Subcutaneous abdominal adipose tissue (tissue), 5 donors: Measurements from ENCODE around the gene STARD7.

Experiments used
- H3K27ac ChIP-seq: one replicate; pipeline ENCODE4 v1.7.0; 2013; ENCODE audit warnings: low read depth, mild to moderate bottlenecking, inconsistent platforms, low read length, moderate library complexity
- H3K27me3 ChIP-seq, 5 donors: one replicate each; pipeline ENCODE4 v1.7.0; 2013; ENCODE audit warnings: low read length in 5 of 5, inconsistent platforms in 1 of 5; ENCODE audit not compliant: control insufficient read depth in 5 of 5, insufficient read depth in 4 of 5
- H3K36me3 ChIP-seq, 5 donors: one replicate each; pipeline ENCODE4 v1.7.0; 2013; ENCODE audit warnings: low read length in 5 of 5; ENCODE audit not compliant: control insufficient read depth in 5 of 5, insufficient read depth in 5 of 5
- H3K4me1 ChIP-seq, 5 donors: one replicate each; pipeline ENCODE4 v1.7.0; 2013; ENCODE audit warnings: low read length in 5 of 5, mild to moderate bottlenecking in 3 of 5, moderate library complexity in 1 of 5; ENCODE audit not compliant: control insufficient read depth in 5 of 5, insufficient read depth in 5 of 5
- H3K4me3 ChIP-seq, 5 donors: one replicate each; pipeline ENCODE4 v1.7.0; 2013; ENCODE audit warnings: low read length in 5 of 5, low read depth in 1 of 5
- H3K9ac ChIP-seq, 5 donors: one replicate each; pipeline ENCODE4 v1.7.0; 2013; ENCODE audit warnings: low read length in 5 of 5, mild to moderate bottlenecking in 4 of 5, moderate library complexity in 3 of 5
- H3K9me3 ChIP-seq, 5 donors: one replicate each; pipeline ENCODE4 v1.7.0; 2013; ENCODE audit warnings: low read length in 5 of 5; ENCODE audit not compliant: control insufficient read depth in 5 of 5
- donor health status: healthy.
- donor health status: healthy.
- donor health status: healthy.
- donor health status: healthy.
- donor health status: healthy.

STARD7 gene

DNA sequence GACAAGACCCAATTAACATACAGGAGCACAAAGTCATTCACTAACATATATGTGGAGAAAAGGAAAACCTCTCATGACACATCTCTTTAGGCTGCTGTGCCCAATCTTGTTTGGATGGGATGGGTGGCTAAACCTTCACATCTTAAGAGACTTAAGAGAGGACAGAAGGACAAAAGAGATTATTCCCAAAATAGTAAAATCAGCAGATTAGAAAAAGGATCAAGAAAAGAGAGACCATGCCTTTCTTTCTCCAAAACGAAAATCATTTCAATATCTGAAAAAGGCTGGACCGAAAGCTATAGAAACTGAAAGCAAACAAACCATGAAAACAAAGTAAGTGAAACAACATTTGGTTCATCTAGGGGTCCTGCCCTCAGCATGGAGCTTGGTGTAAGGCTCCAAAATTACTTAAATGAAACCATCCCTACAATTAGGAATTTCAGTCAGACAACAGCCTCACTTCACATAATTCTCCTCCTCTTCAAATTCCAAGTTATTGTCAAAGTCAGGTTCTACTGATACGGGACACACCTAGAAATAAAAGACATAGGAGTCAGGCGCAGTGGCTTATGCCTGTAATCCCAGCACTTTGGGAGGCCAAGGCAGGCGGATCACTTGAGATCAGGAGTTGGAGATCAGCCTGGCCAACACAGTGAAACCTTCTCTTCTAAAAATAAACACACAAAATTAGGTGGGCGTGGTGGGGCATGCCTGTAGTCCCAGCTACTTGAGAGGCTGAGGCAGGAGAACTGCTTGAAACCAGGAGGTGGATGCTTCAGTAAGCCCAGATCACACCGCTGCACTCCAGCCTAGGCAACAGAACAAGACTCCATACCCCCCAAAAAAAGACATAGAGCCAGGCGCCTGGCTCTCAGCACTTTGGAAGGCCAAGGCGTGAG lies 5.2 kb downstream of the STARD7 start:
- Histone ChIP-seq H3K27ac (peak overlapping the region; percentile 68), H3K9ac (peak overlapping the region in 2 of 5 donors; percentile 0 to 33), H3K27me3 (no peaks in the 10 kb centered on the region), H3K4me1 (peaks cover 2 to 82% (median 66%) of the 10 kb centered on the region in 5 donors), H3K9me3 (no peaks in the 10 kb centered on the region), H3K36me3 (no peaks in the 10 kb centered on the region), H3K4me3 (peak overlapping the region in 1 of 5 donors; percentile 0)

DNA sequence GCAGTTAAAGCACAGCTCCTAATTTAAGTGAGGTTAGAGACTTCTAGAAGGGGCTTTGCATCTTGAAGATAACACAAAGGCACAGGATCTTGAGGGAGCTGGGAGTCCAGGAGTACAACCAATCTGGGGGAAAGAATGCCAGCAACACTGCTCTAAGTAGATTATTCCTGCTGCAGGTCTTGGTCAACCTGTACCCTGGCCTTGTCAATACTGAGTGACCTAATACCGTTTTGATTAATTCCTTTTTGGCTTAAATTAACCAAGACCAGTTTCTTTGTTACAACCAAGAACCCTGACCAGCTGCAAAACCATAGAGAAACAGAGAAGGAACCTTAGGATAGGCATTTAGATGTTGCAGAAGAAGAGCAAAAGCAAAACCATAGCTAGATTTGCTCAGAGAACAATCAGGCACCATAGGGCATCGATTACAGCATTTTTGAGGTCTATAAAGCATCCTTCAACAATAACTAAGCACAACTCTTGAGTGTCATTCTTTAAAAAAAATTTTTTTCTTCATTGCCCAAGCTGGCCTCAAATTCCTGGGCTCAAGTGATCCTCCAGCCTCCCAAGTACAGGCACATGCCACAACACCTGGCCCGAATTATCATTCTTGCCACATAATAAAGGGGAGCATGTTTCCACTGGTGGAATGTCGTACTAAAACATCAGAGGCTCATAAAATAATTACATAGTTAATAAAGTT lies 6.3 kb downstream of the STARD7 start:
- Histone ChIP-seq H3K9me3 (no peaks in the 10 kb centered on the region), H3K9ac (no peak overlapping the region), H3K4me3 (no peak overlapping the region), H3K36me3 (no peaks in the 10 kb centered on the region), H3K27me3 (no peaks in the 10 kb centered on the region), H3K4me1 (peaks cover 1 to 75% (median 59%) of the 10 kb centered on the region in 5 donors), H3K27ac (peak overlapping the region; percentile 68)

DNA sequence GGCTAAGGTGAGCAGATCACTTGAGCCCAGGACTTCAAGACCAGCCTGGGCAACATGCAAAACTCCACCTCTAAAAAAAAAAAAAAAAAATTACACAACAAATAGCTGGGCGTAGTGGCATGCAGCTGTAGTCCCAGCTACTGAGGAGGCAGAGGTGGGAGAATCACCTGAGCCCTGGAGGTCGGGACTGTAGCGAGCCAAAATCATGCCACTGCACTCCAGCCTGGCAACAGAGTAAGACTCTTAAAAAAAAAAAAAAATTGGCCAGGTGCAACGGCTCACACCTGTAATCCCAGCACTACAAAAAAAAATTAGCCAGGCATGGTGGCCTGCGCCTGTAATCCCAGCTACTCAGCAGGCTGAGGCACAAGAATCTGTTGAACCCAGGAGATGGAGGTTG lies 7.3 kb downstream of the STARD7 start:
- Histone ChIP-seq H3K27me3 (no peaks in the 10 kb centered on the region), H3K9me3 (no peaks in the 10 kb centered on the region), H3K4me3 (no peak overlapping the region), H3K9ac (no peak overlapping the region), H3K36me3 (no peaks in the 10 kb centered on the region), H3K27ac (no peak overlapping the region), H3K4me1 (peaks cover 0 to 66% (median 53%) of the 10 kb centered on the region in 5 donors)

DNA sequence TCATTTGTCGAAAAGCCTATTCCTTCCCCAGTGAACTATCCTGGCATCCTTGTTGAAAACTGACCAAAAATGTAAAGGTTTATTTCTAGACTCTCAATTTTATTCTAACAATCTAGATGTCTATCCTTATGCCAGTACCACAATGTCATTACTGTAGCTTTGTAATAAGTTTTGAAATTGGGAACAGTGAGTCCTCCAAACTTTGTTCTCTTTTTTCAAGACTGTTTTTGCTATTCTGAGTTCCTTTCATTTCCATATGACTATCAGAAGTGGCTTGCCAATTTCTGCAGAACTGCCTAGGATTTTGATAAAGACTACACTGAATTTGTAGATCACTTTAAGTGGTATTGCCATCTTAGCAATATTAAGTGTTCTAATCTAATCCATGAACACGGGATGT lies 9.7 kb downstream of the STARD7 start:
- no peak overlapping the region for H3K27ac ChIP-seq
- H3K4me1 ChIP-seq = peaks cover 0 to 42% (median 29%) of the 10 kb centered on the region in 5 donors

DNA sequence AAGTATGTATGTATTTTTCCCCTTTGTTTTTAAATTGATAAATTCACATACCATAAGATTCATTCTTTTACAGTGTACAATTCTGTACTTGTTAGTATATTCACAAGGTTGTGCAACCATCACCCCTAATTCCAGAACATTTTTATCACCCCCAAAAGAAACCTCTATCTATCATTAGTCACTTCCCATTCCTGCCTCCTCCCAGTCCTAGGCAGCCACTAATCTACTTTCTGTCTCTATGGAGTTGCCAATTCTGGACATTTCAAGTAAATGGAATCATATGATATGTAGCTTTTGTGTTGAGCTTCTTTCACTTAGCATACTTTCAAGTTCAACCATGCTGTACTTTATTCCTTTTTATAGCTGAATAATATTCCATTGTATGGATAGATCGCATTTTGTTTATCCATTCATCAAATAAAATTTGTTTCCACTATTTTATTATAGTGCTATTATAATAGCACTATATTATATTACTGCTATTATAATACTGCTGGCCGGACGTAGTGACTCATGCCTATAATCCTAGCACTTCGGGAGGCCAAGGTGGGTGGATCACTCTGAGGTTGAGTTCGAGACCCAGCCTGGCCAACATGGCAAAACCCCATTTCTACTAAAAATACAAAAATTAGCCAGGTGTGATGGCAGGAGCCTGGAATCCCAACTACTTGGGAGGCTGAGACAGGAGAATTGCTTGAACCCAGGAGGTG lies 10.9 kb downstream of the STARD7 start:
- peaks cover 17 to 28% (median 24%) of the 10 kb centered on the region in 5 donors for H3K36me3 ChIP-seq
- H3K9me3 ChIP-seq = no peaks in the 10 kb centered on the region
- no peak overlapping the region for H3K9ac ChIP-seq
- H3K27ac ChIP-seq = no peak overlapping the region
- no peak overlapping the region for H3K4me3 ChIP-seq
- no peaks in the 10 kb centered on the region for H3K27me3 ChIP-seq
- peaks cover 0 to 30% (median 17%) of the 10 kb centered on the region in 5 donors for H3K4me1 ChIP-seq

More for the DNA sequence above, 9.7 kb downstream of the STARD7 start:
- Histone ChIP-seq H3K4me3 (no peak overlapping the region), H3K36me3 (peaks cover 9 to 15% (median 14%) of the 10 kb centered on the region in 5 donors), H3K9ac (no peak overlapping the region), H3K27me3 (no peaks in the 10 kb centered on the region), H3K9me3 (no peaks in the 10 kb centered on the region)

DNA sequence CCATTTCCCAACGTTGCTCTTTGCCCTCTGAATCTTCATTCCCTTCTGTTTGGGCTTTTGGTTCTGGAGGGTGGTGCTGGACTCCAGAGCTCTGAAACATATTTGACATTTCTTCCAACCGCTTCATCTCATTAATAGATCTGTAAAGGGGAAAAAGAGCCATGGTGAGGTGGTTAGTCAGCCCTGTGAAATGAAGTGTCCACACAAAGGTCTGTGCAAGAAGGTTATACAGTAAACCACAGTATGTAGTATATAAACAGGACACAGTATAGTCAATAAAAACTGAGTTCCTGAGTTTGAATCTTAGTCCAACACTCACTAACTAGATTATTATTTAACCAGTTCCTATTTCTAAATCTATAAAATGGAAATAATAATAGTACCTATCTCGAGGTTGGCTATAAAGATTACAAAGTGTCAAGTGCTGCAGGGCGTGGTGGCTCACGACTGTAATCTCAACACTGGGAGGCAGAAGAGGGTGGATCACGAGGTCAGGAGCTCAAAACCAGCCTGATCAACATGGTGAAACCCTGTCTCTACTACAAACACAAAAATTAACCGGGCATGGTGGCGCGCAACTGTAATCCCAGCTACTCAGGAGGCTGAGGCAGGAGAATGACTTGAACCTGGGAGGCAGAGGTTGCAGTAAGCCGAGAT lies 13.1 kb downstream of the STARD7 start:
- Histone ChIP-seq H3K4me3 (no peak overlapping the region), H3K4me1 (peaks cover 0 to 13% (median 8%) of the 10 kb centered on the region in 5 donors), H3K27me3 (no peaks in the 10 kb centered on the region), H3K36me3 (peaks cover 27 to 49% (median 44%) of the 10 kb centered on the region in 5 donors), H3K9me3 (no peaks in the 10 kb centered on the region), H3K27ac (no peak overlapping the region), H3K9ac (no peak overlapping the region)

DNA sequence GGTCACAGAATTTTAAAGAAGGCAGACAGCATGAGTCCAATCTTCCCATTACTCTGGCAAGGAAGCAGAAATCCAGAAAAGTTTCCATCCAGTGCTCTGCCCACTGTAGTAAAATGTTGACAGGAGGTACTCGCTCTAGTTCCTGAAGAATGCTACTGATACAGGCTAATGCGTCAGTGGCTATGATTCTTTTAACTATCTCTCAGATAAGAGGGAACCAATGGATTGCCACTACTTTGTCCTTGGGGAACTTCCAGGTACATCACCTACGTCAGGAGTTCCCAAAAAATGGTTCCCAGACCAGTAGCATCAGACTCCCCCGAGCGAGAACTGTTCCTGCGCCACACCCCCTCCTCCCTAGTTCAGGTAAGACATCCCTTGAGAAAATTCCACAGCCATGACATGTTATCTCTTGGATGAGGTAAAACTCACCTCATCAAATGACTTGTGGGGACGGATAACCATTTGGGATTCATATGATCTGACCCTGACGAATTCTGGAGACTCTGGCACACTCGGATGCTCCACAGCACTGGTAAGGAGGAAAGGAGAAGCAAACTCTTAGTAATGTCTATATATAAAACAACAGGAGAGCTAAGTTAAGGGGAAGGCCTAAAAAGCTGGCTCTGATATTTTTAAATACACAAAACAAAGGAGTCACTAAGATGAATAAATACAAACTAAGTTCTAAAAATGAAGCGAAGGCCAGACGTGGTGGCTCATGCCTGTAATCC lies 16.5 kb downstream of the STARD7 start:
- peaks cover 30 to 69% (median 59%) of the 10 kb centered on the region in 5 donors for H3K36me3 ChIP-seq
- no peak overlapping the region for H3K27ac ChIP-seq
- no peak overlapping the region for H3K4me3 ChIP-seq
- no peaks in the 10 kb centered on the region for H3K9me3 ChIP-seq
- H3K4me1 ChIP-seq = peaks cover 0 to 3% (median 0%) of the 10 kb centered on the region in 5 donors
- H3K27me3 ChIP-seq = no peaks in the 10 kb centered on the region
- no peak overlapping the region for H3K9ac ChIP-seq

DNA sequence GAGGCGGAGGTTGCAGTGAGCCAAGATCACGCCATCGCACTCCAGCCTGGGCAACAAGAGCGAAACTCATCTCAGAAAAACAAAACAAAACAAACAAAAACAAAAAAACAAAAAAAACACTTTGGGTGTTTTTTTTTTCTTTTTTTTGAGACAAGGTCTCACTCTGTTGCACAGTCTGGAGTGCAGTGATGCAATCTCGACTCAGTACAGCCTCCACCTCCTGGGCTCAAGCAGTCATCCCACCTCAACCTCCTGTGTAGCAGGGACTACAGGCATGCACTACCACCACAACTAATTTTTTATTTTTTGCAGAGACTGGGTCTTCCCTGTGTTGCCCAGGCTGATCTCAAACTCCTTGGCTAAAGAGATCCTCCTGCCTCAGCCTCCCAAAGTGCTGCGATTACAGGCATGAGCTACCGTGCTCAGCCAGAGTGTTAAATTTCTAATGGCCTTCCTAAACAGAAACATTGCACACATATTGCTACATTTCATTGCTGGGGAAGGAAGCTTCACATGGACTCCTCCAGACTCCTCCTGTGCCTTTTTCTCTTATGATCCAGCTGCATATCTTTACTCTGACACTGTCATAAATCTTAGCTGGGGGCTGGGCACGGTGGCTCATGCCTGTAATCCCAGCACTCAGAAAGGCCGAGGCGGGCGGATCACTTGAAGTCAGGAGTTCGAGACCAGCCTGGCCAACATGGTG lies 19.7 kb downstream of the STARD7 start:
- Histone ChIP-seq H3K27me3 (no peaks in the 10 kb centered on the region), H3K4me3 (no peak overlapping the region), H3K9me3 (no peaks in the 10 kb centered on the region), H3K9ac (no peak overlapping the region), H3K36me3 (peaks cover 38 to 86% (median 78%) of the 10 kb centered on the region in 5 donors), H3K27ac (no peak overlapping the region), H3K4me1 (peaks cover 0 to 7% (median 0%) of the 10 kb centered on the region in 5 donors)
